Neural progenitor cell (in vitro differentiated cells): ENCODE measurements around the gene ZNF618.

Source experiments
- EZH2phosphoT487 ChIP-seq: fragments of 200-600 bp; sonication (generic); IDR thresholded peaks from 2 replicates; pipeline ENCODE4 v1.6.1; 2017; ENCODE audit warnings: antibody characterized with exemption
- TF ChIP-seq, protein P1 (sequence below): fragments of 200-600 bp; sonication (generic); IDR thresholded peaks from 2 replicates; pipeline ENCODE4 v1.5.1; 2017; ENCODE audit warnings: antibody characterized with exemption, mild to moderate bottlenecking

DNA sequence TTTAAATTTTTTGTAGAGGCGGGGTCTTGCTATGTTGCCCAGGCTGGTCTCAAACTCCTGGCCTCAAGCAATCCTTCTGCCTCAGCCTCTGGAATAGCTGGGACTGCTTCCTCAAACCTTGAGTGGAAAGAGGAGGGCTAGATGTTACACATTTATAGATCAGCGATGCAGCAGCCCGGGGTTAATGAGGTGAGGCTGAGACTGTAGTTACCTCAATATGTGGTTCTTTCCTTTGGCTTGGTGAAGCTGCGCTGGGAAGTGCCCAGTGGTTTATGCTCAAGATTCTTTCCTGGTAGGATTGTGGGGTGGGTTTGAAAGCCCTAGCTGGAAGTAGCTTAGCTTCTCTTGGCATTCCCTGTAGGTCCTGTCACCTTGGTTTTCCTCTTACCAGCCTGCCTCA is 22.5 kb downstream of the ZNF618 start:
- TF ChIP-seq, protein P1, sequence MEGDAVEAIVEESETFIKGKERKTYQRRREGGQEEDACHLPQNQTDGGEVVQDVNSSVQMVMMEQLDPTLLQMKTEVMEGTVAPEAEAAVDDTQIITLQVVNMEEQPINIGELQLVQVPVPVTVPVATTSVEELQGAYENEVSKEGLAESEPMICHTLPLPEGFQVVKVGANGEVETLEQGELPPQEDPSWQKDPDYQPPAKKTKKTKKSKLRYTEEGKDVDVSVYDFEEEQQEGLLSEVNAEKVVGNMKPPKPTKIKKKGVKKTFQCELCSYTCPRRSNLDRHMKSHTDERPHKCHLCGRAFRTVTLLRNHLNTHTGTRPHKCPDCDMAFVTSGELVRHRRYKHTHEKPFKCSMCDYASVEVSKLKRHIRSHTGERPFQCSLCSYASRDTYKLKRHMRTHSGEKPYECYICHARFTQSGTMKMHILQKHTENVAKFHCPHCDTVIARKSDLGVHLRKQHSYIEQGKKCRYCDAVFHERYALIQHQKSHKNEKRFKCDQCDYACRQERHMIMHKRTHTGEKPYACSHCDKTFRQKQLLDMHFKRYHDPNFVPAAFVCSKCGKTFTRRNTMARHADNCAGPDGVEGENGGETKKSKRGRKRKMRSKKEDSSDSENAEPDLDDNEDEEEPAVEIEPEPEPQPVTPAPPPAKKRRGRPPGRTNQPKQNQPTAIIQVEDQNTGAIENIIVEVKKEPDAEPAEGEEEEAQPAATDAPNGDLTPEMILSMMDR, result no peak
- no peak for TF ChIP-seq EZH2phosphoT487
